CD8-positive, alpha-beta memory T cell (primary cell): ENCODE results near the gene MINDY4. TPM values are rescaled to one million over a fixed set of nuclear protein-coding genes. Genes with fewer than 3 reads are reported as not detected.

ENCODE experiments used
- CTCF ChIA-PET: fragments of 350-600 bp; sonication (Branson Sonifier 250); formaldehyde crosslinking; loops from one replicate; lab custom pipeline; 2021; ENCODE audit warnings: antibody characterized with exemption; lab: Charles Lee
- POLR2A ChIA-PET: fragments of 350-600 bp; sonication (Branson Sonifier 250); formaldehyde crosslinking; loops from one replicate; lab custom pipeline; 2021; ENCODE audit warnings: antibody characterized with exemption; lab: Charles Lee
- DNase-seq, 5 donors: peaks; one replicate each; pipeline versions ENCODE4 v3.0.0 to v3.0.0-alpha.2; 2020 to 2022; ENCODE audit warnings: mixed read lengths in 1 of 5
- H3K27ac ChIP-seq: one replicate; pipeline ENCODE4 v1.7.0; 2013; ENCODE audit warnings: low read depth, mild to moderate bottlenecking, low read length, moderate library complexity
- H3K27me3 ChIP-seq: 2 replicates; pipeline ENCODE4 v1.7.0; 2013; ENCODE audit warnings: low read length, mild to moderate bottlenecking; ENCODE audit not compliant: insufficient read depth, poor library complexity, severe bottlenecking
- H3K36me3 ChIP-seq: 2 replicates; pipeline ENCODE4 v1.7.0; 2013; ENCODE audit warnings: mild to moderate bottlenecking, low read length, moderate library complexity; ENCODE audit not compliant: insufficient read depth
- H3K4me1 ChIP-seq: 2 replicates; pipeline ENCODE4 v1.7.0; 2013; ENCODE audit warnings: mild to moderate bottlenecking, low read length, moderate library complexity; ENCODE audit not compliant: insufficient read depth
- H3K4me3 ChIP-seq: 2 replicates; pipeline ENCODE4 v1.7.0; 2013; ENCODE audit warnings: mild to moderate bottlenecking, low read length
- H3K9me3 ChIP-seq: 2 replicates; pipeline ENCODE4 v1.7.0; 2013; ENCODE audit warnings: mild to moderate bottlenecking, low read length
- H3K27ac Mint-ChIP-seq, 8 donors: one replicate each; pipeline ENCODE4 v1.8.0; 2020 to 2021; ENCODE audit warnings: mixed read lengths in 8 of 8, mild to moderate bottlenecking in 6 of 8, inconsistent platforms in 3 of 8, moderate library complexity in 3 of 8
- H3K27me3 Mint-ChIP-seq, 2 donors: one replicate each; pipeline ENCODE4 v1.8.0; 2020 to 2021; ENCODE audit warnings: mixed read lengths in 2 of 2, mild to moderate bottlenecking in 1 of 2, moderate library complexity in 1 of 2
- H3K36me3 Mint-ChIP-seq, 3 donors: one replicate each; pipeline ENCODE4 v1.8.0; 2020 to 2021; ENCODE audit warnings: mixed read lengths in 3 of 3, inconsistent platforms in 1 of 3, mild to moderate bottlenecking in 1 of 3
- H3K4me1 Mint-ChIP-seq, 3 donors: one replicate each; pipeline ENCODE4 v1.8.0; 2020 to 2021; ENCODE audit warnings: mixed read lengths in 3 of 3, inconsistent platforms in 1 of 3, mild to moderate bottlenecking in 1 of 3
- H3K4me3 Mint-ChIP-seq, 7 donors: one replicate each; pipeline ENCODE4 v1.8.0; 2020 to 2021; ENCODE audit warnings: mixed read lengths in 7 of 7, mild to moderate bottlenecking in 6 of 7, moderate library complexity in 4 of 7, inconsistent platforms in 2 of 7
- H3K9me3 Mint-ChIP-seq, 5 donors: one replicate each; pipeline ENCODE4 v1.8.0; 2020 to 2022; ENCODE audit warnings: mixed read lengths in 5 of 5, mild to moderate bottlenecking in 3 of 5, moderate library complexity in 2 of 5, inconsistent platforms in 1 of 5
- polyA plus RNA-seq: library from polyadenylated mRNA; unstranded; fragments of 300-500 nt; fragmentation: Illumina TruSeq; gene quantifications from one replicate; pipeline ENCODE4 v1.2.3, GENCODE V29; 2021
- total RNA-seq, 2 experiments: library from RNA; stranded (reverse); gene quantifications; one replicate each; pipeline ENCODE4 v1.2.3, GENCODE V29; 2021

The MINDY4 gene
- total and polyA plus RNA-seq, 3 experiments from 2014 or later = 1.0 to 2.6 (median 2.4) TPM

DNA sequence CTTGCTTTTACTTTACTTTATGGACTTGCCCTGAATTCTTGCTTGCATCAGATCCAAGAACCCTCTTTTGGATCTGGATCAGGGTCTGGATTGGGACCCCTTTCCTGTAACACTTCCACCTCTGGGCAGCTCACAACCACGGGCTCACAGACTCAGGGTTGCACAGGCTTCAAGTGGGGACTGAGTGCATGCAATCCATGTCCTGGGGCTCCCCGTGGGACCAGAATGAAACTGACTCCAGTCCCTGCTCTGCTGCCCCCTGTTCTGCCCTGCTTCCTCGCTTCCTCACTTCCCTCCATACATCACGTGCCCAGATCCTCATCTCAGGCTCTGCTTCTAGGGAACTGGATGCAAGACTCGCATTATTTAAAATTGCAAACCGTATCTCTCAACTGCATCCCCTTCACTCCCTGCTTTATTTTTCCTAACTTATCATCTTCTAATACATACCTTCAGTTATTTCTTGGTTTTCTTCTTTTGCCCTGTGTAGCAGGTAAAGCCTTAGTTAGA lies 42.6 kb upstream of the MINDY4 start:
- peaks cover 52% of the 10 kb centered on the region for H3K4me1 ChIP-seq
- peaks cover 42 to 62% (median 54%) of the 10 kb centered on the region in 3 donors for H3K4me1 Mint-ChIP-seq
- peak overlapping the region in 7 of 8 donors; percentile 41 to 78 (median 64) for H3K27ac Mint-ChIP-seq
- H3K36me3 Mint-ChIP-seq = peaks cover 0 to 2% (median 0%) of the 10 kb centered on the region in 3 donors
- H3K4me3 Mint-ChIP-seq = peak overlapping the region in 4 of 7 donors; percentile 1 to 81 (median 24)
- peaks cover 0 to 1% of the 10 kb centered on the region in 2 donors for H3K27me3 Mint-ChIP-seq
- no peak overlapping the region for H3K27ac ChIP-seq
- H3K27me3 ChIP-seq = no peaks in the 10 kb centered on the region
- ChIA-PET POLR2A (no interaction called here), CTCF (interaction anchor here (0.7 to 10.5 kb wide), 2 partner anchors 10 to 46 kb away, joined by 3 to 168 read pairs; partner anchors contain the start of gene CRHR2)
- no peaks in the 10 kb centered on the region for H3K36me3 ChIP-seq
- no peaks in the 10 kb centered on the region for H3K9me3 Mint-ChIP-seq
- H3K4me3 ChIP-seq = no peak overlapping the region
- DNase-seq = no peak
- H3K9me3 ChIP-seq = no peaks in the 10 kb centered on the region

DNA sequence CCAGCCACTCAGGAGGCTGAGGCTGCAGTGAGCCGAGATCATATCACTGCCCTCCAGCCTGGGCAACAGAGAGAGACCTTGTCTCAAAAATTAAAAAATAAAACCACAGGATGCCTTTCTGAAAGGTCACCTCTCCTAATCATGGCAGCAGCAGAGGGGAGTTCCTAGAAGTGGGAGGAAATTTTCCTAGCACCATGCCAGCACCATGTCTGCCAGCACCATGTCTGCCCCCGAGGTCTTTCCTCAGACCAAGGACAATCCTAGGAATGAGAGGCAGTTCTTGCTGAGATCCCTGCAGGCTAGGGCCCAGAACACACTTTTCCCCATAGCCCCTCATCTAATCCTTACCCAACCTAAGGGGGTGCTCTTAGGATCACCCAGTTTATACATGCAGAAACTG lies 41.6 kb upstream of the MINDY4 start:
- no peak overlapping the region for H3K4me3 Mint-ChIP-seq
- peaks cover 42 to 62% (median 60%) of the 10 kb centered on the region in 3 donors for H3K4me1 Mint-ChIP-seq
- ChIA-PET POLR2A (no interaction called here), CTCF (interaction anchor here (10.5 kb wide), 1 partner anchor 9 kb away, joined by 168 read pairs; no protein-coding TSS in a partner anchor)
- Histone ChIP-seq H3K4me1 (peaks cover 52% of the 10 kb centered on the region), H3K27ac (no peak overlapping the region), H3K27me3 (no peaks in the 10 kb centered on the region), H3K36me3 (no peaks in the 10 kb centered on the region), H3K4me3 (no peak overlapping the region), H3K9me3 (no peaks in the 10 kb centered on the region)
- no peak for DNase-seq
- H3K27ac Mint-ChIP-seq = peak overlapping the region in 2 of 8 donors; percentile 12 to 21
- H3K27me3 Mint-ChIP-seq = no peaks in the 10 kb centered on the region
- peaks cover 0 to 2% (median under 1%) of the 10 kb centered on the region in 3 donors for H3K36me3 Mint-ChIP-seq
- no peaks in the 10 kb centered on the region for H3K9me3 Mint-ChIP-seq

DNA sequence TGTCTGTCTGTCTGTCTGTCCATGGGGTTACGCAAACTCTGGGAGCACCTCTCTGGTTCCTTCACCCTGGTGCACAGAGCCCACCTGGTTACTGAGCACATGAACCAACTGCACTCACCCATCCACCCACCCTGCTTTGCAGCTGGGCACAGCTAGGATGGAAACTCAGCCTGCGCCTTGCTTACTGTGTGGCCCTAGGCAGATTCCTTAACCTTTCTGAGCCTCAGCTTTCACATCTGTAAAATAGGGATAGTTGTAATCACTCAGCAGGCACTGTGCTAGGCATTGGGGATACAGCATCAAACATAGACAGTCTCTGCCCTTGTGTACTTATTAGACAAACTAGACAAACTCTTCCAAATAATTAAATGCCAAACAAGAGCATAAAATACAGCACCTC lies 41.1 kb upstream of the MINDY4 start:
- H3K4me1 Mint-ChIP-seq = peaks cover 41 to 58% (median 55%) of the 10 kb centered on the region in 3 donors
- no peak for DNase-seq
- H3K9me3 ChIP-seq = no peaks in the 10 kb centered on the region
- no peaks in the 10 kb centered on the region for H3K9me3 Mint-ChIP-seq
- ChIA-PET CTCF (interaction anchor here (10.5 kb wide), 1 partner anchor 9 kb away, joined by 168 read pairs; no protein-coding TSS in a partner anchor), POLR2A (no interaction called here)
- no peaks in the 10 kb centered on the region for H3K36me3 ChIP-seq
- no peak overlapping the region for H3K4me3 ChIP-seq
- H3K4me3 Mint-ChIP-seq = peak overlapping the region in 2 of 7 donors; percentile 13 to 63
- peaks cover 52% of the 10 kb centered on the region for H3K4me1 ChIP-seq
- peak overlapping the region in 2 of 8 donors; percentile 5 to 21 for H3K27ac Mint-ChIP-seq
- no peaks in the 10 kb centered on the region for H3K27me3 Mint-ChIP-seq
- H3K27me3 ChIP-seq = no peaks in the 10 kb centered on the region
- H3K27ac ChIP-seq = no peak overlapping the region
- H3K36me3 Mint-ChIP-seq = peaks cover 0 to 5% (median 2%) of the 10 kb centered on the region in 3 donors

DNA sequence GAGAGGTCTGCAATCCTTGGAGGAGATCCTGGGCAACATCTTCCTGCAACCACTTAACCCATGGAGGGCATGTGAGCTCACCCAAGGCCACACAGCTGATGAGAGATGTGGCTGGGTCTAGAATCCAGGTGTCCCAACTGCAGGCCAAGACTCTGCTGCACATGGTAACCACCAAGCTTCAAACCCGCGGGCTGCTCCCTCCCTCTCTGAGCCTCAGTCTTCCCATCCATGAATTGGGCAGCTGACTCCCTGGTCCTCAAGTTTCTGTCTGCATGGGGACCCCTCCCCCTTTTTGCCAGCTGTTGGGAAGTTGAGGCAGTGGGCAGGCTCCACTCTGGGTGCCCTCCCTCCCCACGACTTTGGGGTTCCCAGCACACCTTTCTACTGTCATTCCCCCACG lies 40.2 kb upstream of the MINDY4 start:
- peak overlapping the region in 1 of 8 donors; percentile 59 for H3K27ac Mint-ChIP-seq
- Histone ChIP-seq H3K27ac (no peak overlapping the region), H3K4me3 (no peak overlapping the region), H3K36me3 (no peaks in the 10 kb centered on the region), H3K9me3 (no peaks in the 10 kb centered on the region), H3K4me1 (peaks cover 45% of the 10 kb centered on the region), H3K27me3 (no peaks in the 10 kb centered on the region)
- ChIA-PET POLR2A (no interaction called here), CTCF (interaction anchor here (10.5 kb wide), 1 partner anchor 8 kb away, joined by 168 read pairs; no protein-coding TSS in a partner anchor)
- no peaks in the 10 kb centered on the region for H3K9me3 Mint-ChIP-seq
- DNase-seq = no peak
- H3K4me1 Mint-ChIP-seq = peaks cover 34 to 51% (median 49%) of the 10 kb centered on the region in 3 donors
- H3K27me3 Mint-ChIP-seq = no peaks in the 10 kb centered on the region
- no peak overlapping the region for H3K4me3 Mint-ChIP-seq
- peaks cover 0 to 6% (median 2%) of the 10 kb centered on the region in 3 donors for H3K36me3 Mint-ChIP-seq

DNA sequence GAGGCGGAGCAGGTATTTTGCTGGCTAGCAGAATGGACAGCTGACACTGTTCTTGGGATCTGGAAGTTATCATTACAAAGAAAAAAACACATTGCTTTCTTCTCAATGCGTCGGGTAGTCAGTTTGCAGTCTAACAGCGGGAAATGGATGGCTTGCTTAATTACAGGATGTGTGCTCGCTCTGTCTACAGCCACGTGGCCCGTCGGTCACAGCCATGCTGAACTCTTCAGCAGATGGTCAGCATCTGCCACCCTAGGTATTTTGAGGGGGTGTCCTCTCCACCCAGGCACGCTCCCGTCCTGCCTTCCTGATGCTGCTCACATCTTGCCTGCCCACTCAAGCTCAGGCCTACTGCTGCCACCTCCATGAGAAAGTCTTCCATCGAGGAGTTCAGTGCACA lies 39.6 kb upstream of the MINDY4 start:
- H3K4me1 ChIP-seq = peaks cover 39% of the 10 kb centered on the region
- no peaks in the 10 kb centered on the region for H3K36me3 ChIP-seq
- H3K27me3 ChIP-seq = no peaks in the 10 kb centered on the region
- H3K4me3 Mint-ChIP-seq = no peak overlapping the region
- no peak overlapping the region for H3K27ac ChIP-seq
- POLR2A ChIA-PET = no interaction called here
- CTCF ChIA-PET = interaction anchor here (10.5 kb wide), 1 partner anchor 7 kb away, joined by 168 read pairs; no protein-coding TSS in a partner anchor
- peaks cover 0 to 6% (median 2%) of the 10 kb centered on the region in 3 donors for H3K36me3 Mint-ChIP-seq
- no peaks in the 10 kb centered on the region for H3K27me3 Mint-ChIP-seq
- no peak overlapping the region for H3K4me3 ChIP-seq
- no peak for DNase-seq
- peaks cover 31 to 45% (median 43%) of the 10 kb centered on the region in 3 donors for H3K4me1 Mint-ChIP-seq
- no peaks in the 10 kb centered on the region for H3K9me3 ChIP-seq
- H3K27ac Mint-ChIP-seq = no peak overlapping the region
- no peaks in the 10 kb centered on the region for H3K9me3 Mint-ChIP-seq

DNA sequence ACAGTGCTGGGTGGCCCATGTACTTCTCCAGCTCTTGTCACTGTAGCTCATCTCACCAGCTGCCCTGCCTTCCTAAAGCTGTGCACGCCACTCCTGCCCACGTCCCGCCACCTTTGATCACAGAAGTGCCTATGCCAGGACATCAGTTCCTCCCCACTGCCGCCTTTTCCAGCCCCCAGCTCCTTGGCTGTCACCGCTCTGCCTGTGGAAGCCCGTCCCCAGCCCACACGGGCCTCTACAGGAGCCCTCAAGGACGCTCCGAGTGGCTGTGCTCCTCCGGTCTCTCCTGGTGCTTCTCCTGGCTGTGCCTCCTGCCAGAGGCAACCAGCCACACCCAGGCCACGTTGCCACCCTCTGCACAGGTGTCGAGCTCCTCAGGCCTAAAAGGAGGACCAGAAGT lies 38.6 kb upstream of the MINDY4 start:
- Mint-ChIP-seq H3K27me3 (no peaks in the 10 kb centered on the region), H3K4me1 (peaks cover 27 to 41% (median 40%) of the 10 kb centered on the region in 3 donors), H3K9me3 (no peaks in the 10 kb centered on the region), H3K27ac (peak overlapping the region in 1 of 8 donors; percentile 80), H3K4me3 (no peak overlapping the region), H3K36me3 (peaks cover 0 to 6% (median 2%) of the 10 kb centered on the region in 3 donors)
- H3K4me1 ChIP-seq = peaks cover 36% of the 10 kb centered on the region
- no peak overlapping the region for H3K4me3 ChIP-seq
- no peaks in the 10 kb centered on the region for H3K36me3 ChIP-seq
- no peak overlapping the region for H3K27ac ChIP-seq
- no peaks in the 10 kb centered on the region for H3K27me3 ChIP-seq
- no peaks in the 10 kb centered on the region for H3K9me3 ChIP-seq
- no peak for DNase-seq
- ChIA-PET POLR2A (no interaction called here), CTCF (interaction anchor here (10.5 kb wide), 1 partner anchor 6 kb away, joined by 168 read pairs; no protein-coding TSS in a partner anchor)

DNA sequence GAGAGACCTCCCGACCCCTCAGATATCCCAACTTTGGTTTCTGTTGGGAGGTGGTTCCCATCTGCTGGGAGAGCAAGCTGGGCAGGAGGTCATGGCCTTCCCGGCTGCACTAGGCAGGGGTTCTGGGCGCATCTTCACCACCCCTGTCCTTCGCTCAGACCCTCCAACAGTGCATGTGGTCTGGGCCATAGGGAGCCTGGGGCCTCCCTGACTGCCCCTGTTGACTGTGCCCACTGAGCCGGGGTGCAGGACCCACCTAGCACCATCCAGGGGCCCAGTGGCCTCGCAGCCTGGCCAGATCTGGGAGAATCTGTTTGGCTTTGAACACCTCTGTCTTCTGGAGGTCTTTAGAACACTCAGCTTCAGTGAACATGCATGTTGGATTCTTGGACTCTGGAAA lies 38.0 kb upstream of the MINDY4 start:
- Mint-ChIP-seq H3K36me3 (peaks cover 0 to 6% (median 2%) of the 10 kb centered on the region in 3 donors), H3K4me3 (no peak overlapping the region), H3K27ac (no peak overlapping the region), H3K4me1 (peaks cover 27 to 41% (median 40%) of the 10 kb centered on the region in 3 donors), H3K27me3 (no peaks in the 10 kb centered on the region), H3K9me3 (no peaks in the 10 kb centered on the region)
- Histone ChIP-seq H3K36me3 (no peaks in the 10 kb centered on the region), H3K27me3 (no peaks in the 10 kb centered on the region), H3K4me1 (peaks cover 36% of the 10 kb centered on the region), H3K9me3 (no peaks in the 10 kb centered on the region), H3K27ac (no peak overlapping the region), H3K4me3 (no peak overlapping the region)
- ChIA-PET CTCF (no interaction called here), POLR2A (no interaction called here)
- no peak for DNase-seq

DNA sequence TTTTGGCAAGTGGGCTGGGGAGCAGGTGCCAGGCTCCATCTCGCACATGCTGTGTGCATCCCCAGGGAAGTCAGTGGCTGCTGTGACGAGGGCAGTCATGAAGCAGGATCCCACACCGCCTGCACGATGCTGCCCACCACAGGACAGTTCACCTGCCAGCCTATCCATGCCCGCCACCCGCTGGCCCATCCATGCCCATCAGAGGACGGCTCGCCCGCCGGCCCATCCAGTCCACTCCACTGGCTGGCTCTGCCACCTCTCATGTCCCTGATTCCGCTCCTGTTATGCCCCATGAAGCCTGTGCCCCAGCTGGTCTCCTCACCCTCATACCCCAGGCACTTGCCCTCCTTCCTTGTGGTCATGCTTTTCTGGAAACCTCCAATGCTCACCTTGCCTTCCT lies 37.5 kb upstream of the MINDY4 start:
- no peaks in the 10 kb centered on the region for H3K27me3 Mint-ChIP-seq
- no peak for DNase-seq
- H3K36me3 ChIP-seq = no peaks in the 10 kb centered on the region
- no peak overlapping the region for H3K27ac Mint-ChIP-seq
- no peaks in the 10 kb centered on the region for H3K27me3 ChIP-seq
- no peak overlapping the region for H3K27ac ChIP-seq
- CTCF ChIA-PET = no interaction called here
- peaks cover 27 to 41% (median 40%) of the 10 kb centered on the region in 3 donors for H3K4me1 Mint-ChIP-seq
- no peak overlapping the region for H3K4me3 ChIP-seq
- H3K4me1 ChIP-seq = peaks cover 36% of the 10 kb centered on the region
- POLR2A ChIA-PET = no interaction called here
- H3K9me3 Mint-ChIP-seq = no peaks in the 10 kb centered on the region
- H3K36me3 Mint-ChIP-seq = peaks cover 0 to 6% (median 1%) of the 10 kb centered on the region in 3 donors
- no peaks in the 10 kb centered on the region for H3K9me3 ChIP-seq
- H3K4me3 Mint-ChIP-seq = no peak overlapping the region
